GM19240 (cell line): Measurements from ENCODE around the gene NUTF2.
"Not testable (repeated sequence)": the region's sequence is repeated elsewhere in the genome, so short reads cannot be mapped to it uniquely, and the experiment has no call there.

Experiments used
- DNase-seq: peaks from one replicate; pipeline ENCODE4 v3.0.0; 2011; ENCODE audit warnings: low spot score; ENCODE audit not compliant: insufficient read length

Gene NUTF2

DNA sequence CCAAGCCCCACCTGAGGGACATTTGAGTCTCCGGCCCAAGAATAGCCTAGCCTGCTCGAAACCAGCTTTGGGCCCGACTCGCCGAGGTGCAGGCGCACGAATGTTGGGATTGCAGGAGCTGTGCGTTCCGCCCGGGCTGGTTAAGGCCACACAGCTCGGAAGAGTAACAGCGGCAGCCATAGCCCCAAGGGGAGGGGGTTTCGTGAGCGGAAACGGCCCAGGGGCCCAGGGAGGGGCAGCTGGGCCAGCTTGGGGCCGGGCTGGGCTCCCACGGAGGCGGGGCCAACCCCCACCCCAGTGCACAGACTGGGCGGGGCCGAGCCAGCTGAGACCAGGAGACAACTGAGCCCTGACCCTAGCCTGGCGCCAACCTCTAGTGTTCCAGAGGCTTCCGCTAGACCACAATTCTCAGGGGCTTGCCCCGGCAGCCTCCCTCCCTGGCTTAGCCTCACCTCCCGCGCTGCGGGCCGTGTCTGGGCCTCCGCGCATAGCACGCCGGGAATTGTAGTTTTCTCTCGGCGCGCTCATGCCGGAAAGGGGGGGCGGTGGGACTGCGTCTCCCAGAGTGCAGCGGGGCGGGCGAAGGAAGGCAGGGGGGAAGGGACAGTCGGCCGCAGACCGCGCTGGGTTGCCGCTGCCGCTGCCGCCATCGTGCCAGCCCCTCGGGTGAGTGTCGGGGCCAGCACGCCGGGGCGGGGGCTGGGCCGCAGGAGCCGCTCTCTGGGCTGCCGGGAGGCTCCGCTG, at the start of gene NUTF2:
NUTF2 (plus strand) TSS at position 614 of the 744 bp plus-strand sequence. CDS start 18,198 bp downstream, outside the sequence.
- peak; percentile 89 for DNase-seq

DNA sequence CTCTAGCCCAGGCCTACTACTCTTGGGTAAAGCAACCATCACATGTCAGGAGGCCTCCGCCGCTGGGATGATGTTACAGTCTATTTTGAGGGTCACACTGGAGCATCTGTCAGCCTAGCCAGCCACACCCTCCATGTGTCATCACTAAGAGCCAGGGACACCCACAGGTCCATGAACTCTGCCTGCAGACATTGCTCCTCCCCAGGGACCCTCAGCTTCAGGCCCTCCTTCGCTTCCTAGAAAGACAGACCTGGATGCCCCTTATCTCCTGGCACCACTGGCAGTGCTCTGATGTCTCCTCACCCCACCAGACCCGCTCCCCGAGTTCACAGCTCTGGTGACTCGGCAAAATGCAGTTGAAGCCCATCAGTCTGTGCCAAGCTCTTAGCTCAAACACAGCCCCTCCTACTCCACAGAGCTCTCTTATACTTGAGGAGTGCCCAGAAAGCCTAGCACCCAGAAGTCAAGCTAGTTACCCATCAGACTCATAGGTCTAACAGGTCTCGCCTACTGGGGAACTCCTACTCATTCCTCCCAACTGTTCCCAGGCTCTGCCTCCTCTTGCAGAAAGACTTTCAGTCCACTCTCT, 46.3 kb upstream of the NUTF2 start:
- no peak for DNase-seq

DNA sequence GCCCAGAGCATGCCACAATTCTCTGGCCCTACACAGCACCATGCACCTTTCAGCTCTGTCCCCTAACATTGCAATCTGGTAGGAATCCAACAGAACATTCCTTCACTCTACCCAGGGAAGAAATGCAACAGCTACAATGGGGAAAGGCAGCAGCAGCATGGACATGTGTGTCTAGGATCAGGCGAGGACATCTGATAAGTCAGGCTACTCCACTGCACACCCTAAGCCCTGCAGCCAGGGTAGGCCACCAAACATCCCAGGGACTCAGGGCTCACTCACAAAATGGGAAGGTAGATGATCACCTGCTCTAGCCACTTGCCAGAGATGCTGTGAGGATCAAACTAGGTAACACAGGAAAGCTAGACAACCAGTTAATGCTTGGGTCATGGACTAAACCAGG, 45.5 kb upstream of the NUTF2 start:
- no peak for DNase-seq

DNA sequence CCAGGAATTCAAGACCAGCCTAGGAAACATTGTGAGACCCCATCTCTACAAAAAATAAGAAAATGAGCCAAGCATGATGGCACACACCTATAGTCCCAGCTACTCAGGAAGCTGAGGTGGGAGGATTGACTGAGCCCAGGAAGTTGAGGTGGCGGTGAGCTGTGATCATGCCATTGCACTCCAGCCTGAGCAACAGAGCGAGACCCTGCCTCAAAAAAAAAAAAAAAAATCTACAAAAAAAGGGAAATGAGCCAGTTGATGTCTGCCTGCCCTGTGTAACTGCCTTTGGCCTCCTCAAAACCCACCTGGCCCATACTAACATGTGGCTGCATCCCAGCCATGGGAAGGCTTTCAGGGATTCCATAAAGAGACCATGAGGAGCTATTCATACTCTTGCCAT, 44.9 kb upstream of the NUTF2 start:
- no peak for DNase-seq

DNA sequence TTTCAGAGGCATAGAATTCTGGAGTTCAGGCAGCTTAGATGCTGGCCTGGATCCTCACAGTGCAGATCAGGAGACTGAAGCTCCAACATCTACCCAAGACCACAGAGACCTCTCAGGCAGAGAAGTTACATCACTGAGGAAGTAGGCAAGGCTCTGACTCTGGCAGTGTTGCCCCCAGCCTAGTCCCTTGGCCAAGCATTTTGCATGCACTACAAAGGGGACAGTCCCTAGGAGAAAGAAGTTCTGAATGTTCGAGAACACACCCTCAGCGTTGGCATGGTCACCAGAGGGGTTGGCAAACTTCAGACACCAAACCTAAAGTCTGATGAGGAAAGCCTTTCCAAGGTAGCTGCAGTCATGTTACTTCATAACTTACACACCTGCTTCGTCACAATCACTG, 42.8 kb upstream of the NUTF2 start:
- no peak for DNase-seq

DNA sequence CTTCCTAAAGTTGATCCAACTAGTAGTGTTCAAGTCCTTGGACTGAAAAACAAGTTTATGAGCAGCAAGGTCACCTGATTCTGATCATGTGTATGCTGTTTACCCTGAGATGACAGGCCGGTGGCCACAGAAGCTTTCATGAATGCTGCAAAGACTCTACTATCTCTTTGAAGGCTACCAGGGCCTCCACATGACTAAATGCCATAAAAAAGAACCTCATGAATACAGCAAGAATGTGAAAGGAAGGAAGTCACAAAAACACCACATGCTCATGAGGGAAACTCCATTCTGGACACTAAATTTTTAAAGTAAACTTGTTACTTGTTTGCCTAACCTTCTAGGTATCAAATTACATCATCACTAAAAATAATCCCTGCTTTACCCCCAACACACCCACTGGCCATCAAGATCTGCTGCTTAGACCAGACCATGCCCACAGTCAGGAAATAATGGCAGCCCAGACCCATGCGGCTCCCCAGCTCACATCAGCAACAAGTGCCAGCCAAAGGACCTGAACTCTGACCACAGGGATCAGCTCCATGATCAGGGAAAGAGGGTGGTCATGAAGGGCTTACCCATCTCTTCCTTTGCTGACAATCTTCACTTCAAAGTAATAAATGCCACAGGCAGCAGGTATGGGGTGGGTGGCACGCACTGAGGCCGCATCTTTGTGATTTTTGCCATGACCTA, 41.7 kb upstream of the NUTF2 start:
- no peak for DNase-seq

DNA sequence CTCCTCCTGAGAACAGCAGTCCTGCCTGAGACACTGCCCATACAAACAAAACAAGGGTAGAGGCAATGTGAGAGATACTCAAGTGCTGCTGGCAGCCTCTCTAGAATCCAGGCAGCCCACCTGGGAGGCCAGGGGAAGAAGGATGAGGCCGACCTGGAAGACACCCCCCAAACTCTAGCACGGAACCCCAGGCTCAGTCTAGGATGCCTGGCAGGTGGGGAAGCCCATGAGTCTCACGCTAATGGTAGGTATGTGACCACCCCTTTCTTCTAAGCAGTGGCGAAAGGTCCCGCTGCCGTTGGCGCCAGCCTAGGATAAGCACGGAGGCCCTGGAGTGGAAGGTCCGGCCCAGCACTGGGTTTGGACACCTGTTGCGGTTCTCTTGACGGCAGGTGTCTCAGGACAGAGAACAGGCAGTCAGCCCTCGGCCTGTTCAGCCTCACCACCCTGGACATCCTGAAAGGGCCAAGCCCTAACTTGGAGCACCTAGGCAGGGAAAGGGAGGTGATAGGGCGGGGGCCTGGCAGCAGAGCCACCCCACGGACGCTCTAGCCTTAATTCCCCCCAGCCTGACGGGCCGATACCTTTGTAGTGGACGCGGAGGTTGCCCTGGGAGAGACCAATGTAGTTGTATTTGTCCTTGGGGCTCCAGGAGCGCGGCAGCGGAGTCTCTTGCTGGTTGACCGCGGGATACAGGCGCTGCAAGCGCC, 40.9 kb upstream of the NUTF2 start:
- no peak for DNase-seq

DNA sequence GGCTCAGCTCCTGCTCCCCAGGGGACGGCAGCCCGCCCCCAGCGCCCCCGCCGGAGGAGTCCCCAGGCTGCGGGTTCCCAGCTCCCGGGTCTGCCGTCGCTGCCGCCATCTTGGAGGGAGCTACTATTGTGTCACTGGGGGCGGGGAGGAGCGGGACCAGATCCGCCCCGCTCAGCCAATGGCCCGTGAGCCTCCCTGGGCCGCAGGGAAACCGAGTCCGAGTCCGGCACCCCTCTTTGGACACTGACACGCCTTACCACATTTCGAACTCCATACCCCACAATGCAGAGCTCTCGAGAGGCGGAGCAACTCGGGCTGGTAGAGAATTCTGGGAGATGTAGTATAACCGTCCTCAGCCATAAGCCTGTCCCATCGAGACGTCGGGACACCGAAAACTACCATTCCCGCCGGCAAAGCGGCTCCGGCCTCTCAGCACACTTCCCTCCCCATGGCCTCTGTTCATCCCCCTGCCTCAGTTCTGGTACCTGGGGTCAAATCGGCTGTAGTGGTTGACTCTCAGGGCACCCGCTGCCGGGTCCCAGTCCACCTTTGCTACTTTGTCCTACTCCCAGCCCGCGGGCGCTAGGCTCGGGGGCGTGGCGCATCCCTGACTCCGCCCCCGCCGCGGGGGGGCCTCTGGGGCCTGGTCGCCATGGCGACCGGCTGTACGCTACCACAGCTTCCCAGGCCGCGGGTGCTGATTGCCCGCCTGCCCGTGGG, 40.1 kb upstream of the NUTF2 start, which contains the start of the genes RANBP10 and TSNAXIP1:
RANBP10 (minus strand) TSS at position 133 of the 720 bp plus-strand sequence; CDS start at position 109, 24 bp downstream.
TSNAXIP1 (plus strand) TSS at position 462 of the 720 bp plus-strand sequence. CDS start 261 bp downstream, outside the sequence.
- peak; percentile 82 for DNase-seq

DNA sequence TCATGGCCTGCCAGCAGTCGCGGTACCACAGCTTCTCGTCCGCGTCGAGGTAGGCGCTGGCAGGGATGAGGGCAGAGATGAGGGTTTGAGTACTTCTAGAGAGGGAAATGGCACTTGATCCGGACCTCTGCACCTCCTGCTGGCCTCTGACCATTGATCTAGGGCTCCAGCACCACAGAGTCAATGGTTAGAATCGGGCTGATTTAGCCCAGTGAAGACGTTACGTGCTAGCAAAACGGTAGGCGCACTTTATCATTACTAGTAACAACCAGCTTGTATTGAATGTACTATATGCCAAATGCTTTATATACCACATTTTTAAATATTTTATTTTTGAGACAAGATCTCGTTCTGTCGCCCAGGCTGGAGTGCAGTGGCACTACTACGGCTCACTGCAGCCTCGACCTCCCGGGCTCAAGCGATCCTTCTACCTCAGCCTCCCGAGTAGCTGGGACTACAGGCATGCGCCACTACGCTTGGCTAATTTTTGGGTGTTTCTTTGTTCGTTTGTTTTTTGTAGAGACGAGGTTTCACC, 39.5 kb upstream of the NUTF2 start:
- no peak for DNase-seq

DNA sequence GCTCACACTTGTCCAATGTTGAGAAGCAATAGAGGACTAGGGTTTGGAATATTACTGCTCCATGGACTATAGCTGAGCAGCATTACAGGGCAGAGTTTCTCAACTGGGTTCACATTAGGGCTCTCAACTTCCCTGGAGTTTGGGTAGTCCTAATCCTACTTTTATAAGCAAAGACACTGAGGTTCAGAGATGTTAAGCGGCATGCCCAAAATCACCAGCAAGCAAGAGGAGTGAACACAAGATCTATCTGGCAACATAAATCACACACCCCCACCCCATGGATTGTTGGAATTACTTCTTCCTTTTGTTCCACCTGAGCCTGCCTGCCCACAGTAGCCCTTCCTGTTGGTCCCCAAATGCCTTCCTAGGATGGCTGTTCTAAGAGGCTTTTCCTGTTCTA, 34.8 kb upstream of the NUTF2 start:
- DNase-seq: no peak

DNA sequence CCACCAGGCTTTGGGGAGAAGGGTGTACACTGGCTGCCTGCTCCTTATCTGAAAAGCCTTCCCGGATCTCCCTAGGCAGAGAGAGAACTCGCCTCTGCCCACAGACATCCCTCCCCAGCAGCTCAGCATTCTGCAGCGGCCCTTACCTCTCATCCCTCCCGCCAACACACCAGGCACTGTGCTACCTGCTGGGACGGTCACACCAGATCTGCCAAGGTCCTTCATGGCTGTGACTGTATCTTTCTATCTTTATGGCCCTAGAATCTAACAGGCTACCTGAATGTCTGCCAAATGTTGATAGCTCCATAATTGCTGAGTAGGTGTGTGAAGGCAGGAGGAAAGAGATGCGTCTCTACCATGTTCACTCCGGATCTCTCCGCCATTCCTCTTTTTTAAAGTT, 32.2 kb upstream of the NUTF2 start:
- DNase-seq: no peak

DNA sequence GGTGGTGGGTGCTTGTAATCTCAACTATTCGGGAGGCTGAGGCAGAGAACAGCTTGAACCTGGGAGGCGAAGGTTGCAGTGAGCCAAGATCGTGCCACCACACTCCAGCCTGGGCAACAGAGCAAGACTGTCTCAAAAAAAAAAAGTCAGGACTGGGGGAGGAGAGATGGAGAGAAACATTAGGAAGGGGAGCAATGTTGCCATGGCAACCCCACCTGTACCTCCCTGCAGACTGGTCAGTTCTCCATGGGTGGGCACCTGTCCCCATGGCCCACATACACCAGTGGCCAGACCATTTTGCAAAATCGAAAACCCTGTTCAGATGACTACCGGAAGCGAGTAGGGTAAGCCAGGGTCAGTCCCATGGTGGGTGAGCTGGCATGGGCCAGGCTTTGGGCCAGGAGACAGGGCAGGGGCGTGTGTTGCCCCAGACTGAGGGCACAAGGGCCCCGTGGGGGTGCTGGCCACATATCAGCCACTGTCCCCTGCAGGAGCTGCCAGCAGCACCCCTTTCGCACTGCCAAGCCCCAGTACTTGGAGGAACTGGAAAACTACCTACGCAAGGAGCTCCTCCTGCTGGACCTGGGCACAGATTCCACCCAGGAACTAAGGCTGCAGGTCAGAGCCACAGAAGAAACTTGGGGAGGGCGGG, 26.0 kb upstream of the NUTF2 start:
- no peak for DNase-seq

DNA sequence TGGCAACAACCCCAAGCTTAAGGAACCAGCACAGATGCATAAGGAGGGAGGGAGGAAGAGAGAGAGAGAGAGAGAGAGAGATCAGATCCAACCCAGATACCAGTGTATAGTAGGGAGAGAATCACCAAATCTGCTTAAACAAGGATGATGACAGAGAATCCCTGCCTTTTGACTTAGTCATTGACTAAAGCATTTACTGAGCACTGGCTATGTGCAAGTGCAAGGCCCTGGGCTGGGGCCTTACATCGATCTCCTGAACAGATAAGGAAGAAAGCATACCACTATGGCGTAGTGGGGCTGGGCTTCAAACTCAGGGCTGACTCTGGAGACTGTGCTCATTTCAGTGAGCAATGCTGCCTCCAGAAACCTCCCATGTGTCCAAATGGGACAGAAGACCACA, 24.2 kb upstream of the NUTF2 start:
- DNase-seq: no peak

DNA sequence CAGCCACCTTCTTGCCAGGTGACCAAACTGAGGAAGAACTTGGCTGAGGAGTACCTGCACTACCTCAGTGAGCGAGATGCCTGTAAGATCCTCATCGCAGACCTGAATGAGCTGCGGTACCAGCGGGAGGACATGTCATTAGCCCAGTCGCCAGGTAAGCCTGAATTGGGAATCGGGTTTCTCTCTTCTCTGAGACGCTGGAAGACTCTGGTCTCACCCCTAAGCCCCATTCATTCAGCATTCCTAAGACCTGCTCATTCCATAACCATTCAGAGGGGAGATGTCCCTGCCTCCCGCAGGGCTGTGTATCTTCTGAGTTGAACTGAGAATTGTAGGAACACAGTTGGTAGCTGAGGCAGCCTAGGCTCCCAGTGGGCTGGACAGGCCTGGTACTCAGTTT, 21.6 kb upstream of the NUTF2 start:
- no peak for DNase-seq

DNA sequence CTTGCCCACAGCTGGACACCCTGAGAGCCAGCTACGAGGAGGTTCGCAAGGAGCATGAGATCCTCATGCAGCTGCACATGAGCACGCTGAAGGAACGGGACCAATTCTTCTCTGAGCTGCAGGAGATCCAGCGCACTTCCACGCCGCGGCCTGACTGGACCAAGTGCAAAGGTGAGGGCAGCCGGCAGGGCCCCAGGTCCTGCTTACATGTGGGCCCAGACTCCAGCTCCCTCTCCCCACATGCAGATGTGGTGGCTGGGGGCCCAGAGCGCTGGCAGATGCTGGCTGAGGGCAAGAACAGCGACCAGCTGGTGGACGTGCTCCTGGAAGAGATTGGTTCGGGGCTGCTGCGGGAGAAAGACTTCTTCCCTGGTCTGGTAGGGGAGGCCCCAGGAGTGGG, 20.8 kb upstream of the NUTF2 start:
- no peak for DNase-seq

DNA sequence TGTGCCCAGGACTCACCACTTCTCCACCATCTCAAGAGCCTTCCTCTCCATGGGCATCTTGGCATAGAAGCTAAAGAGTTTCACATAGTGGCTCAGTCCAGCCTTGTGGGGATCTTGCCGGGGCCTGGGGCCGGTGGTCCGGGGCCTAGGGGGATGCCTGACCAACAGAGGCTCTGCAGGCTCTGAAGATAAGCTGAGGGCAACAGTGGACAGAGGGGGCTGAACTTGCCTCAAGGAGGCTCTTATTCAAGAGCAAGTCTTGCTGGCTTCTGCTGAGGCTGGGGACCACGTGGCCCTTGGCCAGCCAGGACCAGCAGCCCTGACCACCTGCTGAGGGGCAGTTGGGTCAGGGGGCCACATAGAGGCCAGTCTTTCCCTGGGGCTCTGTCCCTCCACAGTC, 18.1 kb upstream of the NUTF2 start:
- DNase-seq: no peak

DNA sequence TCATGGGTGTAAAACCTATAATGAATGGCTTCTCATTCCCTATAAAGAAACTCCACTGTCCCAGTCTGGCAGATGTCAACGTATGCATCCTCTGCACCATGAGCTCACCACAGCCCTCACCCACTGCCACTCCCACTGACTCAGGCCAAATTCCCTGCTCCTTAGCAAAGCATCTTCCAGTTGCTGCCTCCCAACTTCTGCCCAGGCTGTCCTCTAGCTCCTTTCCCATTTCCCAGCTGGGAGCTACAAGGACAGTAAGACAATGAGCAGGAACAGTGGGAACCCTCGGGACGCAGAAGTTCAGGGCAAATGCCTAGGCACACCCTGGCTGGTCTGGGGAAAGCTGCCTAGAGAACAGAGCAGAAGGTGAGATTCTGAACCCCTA, 13.7 kb upstream of the NUTF2 start:
- DNase-seq: no peak

DNA sequence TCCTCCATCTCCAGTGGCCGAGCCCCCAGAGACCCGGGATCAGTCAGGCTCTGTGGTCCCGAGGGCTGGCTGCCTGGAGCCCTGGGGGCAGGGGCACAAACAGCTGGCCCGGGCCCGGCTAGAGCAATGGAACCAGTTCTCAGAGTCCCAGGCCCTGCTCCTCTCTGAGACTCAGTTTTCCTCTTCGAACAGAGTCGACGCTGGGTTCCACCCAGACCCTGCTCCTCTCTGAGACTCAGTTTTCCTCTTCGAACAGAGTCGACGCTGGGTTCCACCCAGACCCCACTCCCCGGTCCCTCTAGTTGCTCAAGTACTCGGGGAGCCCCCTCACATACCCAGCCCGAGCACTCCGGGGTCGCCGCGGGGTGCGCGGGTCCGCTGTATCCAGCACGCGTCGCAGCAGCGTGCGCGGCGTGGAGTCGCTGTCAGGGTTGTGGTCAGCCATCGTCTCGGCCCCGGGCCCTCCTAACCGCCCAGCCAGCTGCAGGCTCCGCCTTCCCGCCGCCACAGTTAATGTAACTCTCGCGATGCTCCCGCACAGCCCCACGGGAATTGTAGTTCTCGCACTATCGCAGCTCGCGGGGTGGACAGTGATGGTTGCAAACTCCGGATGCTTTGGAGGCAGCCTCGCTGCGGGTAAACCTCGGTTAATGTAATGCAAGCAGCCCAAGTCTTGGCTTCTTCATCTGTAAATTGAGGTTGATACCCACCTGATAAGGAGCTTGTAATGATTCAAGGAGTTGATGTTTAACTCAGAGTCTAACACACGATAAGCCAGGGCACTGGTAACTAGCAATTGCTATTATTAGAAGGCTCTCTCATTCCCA, 13.1 kb upstream of the NUTF2 start:
- DNase-seq: peak; percentile 97

DNA sequence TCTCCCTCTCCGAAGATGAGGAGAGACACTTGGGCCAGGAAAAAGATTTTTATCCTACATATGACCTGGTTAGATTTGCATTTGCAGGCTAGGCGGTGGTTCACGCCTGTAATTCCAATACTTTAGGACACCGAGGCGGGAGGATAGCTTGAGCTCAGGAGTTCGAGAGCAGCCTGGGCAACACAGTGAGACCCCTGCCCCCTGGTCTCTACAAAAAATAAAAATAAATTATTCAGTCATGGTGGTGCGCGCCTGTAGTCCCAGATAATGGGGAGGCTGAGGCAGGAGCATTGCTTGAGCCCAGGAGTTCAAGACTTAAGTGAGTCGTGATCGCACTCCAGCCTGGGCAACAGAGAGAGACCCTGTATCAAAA, 12.5 kb upstream of the NUTF2 start:
- no peak for DNase-seq

DNA sequence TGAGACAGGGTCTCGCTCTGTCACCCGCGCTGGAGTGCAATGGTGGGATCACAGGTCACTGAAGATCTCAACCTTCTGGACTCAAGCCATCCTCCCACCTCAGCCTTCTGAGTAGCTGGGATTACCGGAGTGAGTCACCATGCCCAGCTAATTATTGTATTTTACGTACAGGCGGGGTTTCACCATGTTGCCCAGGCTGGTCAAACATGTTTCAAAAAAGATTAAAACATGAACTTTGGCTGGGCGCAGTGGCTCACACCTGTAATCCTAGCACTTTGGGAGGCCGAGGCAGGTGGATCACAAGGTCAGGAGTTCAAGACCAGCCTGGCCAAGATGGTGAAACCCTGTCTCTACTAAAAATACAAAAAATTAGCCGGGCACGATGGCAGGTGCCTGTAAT, 9.5 kb upstream of the NUTF2 start:
- not testable (repeated sequence) for DNase-seq
